NB4 (cell line): ENCODE results near the gene CTTNBP2NL.

Source experiments
- POLR2A ChIP-seq: IDR thresholded peaks from 2 replicates; pipeline ENCODE4 v1.6.1; 2011; ENCODE audit warnings: mild to moderate bottlenecking; ENCODE audit not compliant: insufficient read length; ENCODE audit errors: extremely low read depth
- TF ChIP-seq, protein P1 (sequence below): IDR thresholded peaks from one replicate; pipeline ENCODE4 v1.5.1; 2012; ENCODE audit warnings: low read depth, low read length
- TF ChIP-seq, protein P2 (sequence below): IDR thresholded peaks from 2 replicates; pipeline ENCODE4 v1.6.1; 2011; ENCODE audit warnings: low read depth, low read length

DNA sequence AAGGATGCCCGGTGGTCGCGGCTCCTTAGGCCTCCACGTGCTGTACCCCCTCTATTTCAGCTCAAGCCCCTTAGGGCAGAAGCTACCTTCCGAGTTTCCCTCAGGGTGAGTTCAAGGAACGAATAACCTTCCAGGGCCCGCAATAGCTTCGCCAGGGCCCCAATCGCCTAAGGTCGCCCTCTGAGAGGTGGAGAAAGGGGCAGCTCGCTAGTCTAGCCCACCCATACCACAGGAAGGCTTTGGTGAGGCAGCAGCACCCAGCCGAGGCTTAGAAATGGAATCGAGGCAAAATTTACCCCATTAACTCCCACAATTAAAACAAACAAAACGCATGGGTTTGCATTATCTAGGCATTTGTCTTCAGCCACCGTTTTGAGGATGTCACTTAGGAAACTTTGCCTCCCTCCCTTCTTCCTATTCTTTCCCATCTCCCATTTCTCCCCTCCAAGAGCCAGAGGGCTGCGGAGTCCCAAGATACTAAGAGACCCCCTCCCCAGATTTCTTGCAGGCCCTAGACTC is 113.7 kb downstream of the CTTNBP2NL start:
- no peak for TF ChIP-seq POLR2A
- TF ChIP-seq, protein P1, sequence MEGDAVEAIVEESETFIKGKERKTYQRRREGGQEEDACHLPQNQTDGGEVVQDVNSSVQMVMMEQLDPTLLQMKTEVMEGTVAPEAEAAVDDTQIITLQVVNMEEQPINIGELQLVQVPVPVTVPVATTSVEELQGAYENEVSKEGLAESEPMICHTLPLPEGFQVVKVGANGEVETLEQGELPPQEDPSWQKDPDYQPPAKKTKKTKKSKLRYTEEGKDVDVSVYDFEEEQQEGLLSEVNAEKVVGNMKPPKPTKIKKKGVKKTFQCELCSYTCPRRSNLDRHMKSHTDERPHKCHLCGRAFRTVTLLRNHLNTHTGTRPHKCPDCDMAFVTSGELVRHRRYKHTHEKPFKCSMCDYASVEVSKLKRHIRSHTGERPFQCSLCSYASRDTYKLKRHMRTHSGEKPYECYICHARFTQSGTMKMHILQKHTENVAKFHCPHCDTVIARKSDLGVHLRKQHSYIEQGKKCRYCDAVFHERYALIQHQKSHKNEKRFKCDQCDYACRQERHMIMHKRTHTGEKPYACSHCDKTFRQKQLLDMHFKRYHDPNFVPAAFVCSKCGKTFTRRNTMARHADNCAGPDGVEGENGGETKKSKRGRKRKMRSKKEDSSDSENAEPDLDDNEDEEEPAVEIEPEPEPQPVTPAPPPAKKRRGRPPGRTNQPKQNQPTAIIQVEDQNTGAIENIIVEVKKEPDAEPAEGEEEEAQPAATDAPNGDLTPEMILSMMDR: no peak
- TF ChIP-seq, protein P2, sequence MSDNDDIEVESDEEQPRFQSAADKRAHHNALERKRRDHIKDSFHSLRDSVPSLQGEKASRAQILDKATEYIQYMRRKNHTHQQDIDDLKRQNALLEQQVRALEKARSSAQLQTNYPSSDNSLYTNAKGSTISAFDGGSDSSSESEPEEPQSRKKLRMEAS: no peak
